ENCODE results near the gene MACROD2.

GRCh38 chr20:14925300-14925699 is 930.0 kb downstream of the MACROD2 start:
- TF ChIP-seq POLR2A (IDR thresholded peaks at IDR 0.05) (no peak), CTCF (IDR thresholded peaks at IDR 0.05) (no peak)
